ENCODE data around the gene LY6G5B.
"Not testable (repeated sequence)": the region's sequence is repeated elsewhere in the genome, so short reads cannot be mapped to it uniquely, and the experiment has no call there.

GRCh38 chr6:31709157-31709556 is 39.4 kb downstream of the LY6G5B start:
- not testable (repeated sequence) for TF ChIP-seq CTCF (IDR thresholded peaks at IDR 0.05 in 4 of 5, conservative IDR thresholded peaks at IDR 0.05 in 1 of 5); POLR2A (IDR thresholded peaks at IDR 0.05)

Measured in gastrocnemius medialis (tissue), 4 donors.